IPS-20b (cell line): Measurements from ENCODE around the gene RAD51B.

ENCODE experiments used
- H3K27ac ChIP-seq: one replicate; pipeline ENCODE4 v1.5.1; 2013; ENCODE audit warnings: low read length
- H3K27me3 ChIP-seq: 2 replicates; pipeline ENCODE4 v1.6.1; 2013; ENCODE audit warnings: mild to moderate bottlenecking, low read length, inconsistent platforms; ENCODE audit not compliant: insufficient read depth
- H3K36me3 ChIP-seq: 2 replicates; pipeline ENCODE4 v1.6.1; 2013; ENCODE audit warnings: low read depth, mild to moderate bottlenecking, inconsistent platforms, low read length, moderate library complexity; ENCODE audit not compliant: insufficient read depth
- H3K4me1 ChIP-seq: 2 replicates; pipeline ENCODE4 v1.6.1; 2013; ENCODE audit warnings: mild to moderate bottlenecking, control low read depth, inconsistent platforms, low read length, moderate library complexity; ENCODE audit not compliant: insufficient read depth
- H3K4me3 ChIP-seq: 2 replicates; pipeline ENCODE4 v1.5.1; 2013; ENCODE audit warnings: mild to moderate bottlenecking, low read length, inconsistent platforms
- H3K9ac ChIP-seq: 2 replicates; pipeline ENCODE4 v1.6.1; 2013; ENCODE audit warnings: low read depth, mild to moderate bottlenecking, inconsistent platforms, low read length, moderate library complexity
- H3K9me3 ChIP-seq: 2 replicates; pipeline ENCODE4 v1.6.1; 2013; ENCODE audit warnings: mild to moderate bottlenecking, low read depth, low read length, inconsistent platforms; ENCODE audit not compliant: insufficient read depth

The RAD51B gene

GRCh38 chr14:68341411-68342212 lies 522.0 kb downstream of the RAD51B start:
- H3K36me3 ChIP-seq, result no peaks in the 10 kb centered on the region
- no peak overlapping the region for H3K9ac ChIP-seq
- no peak overlapping the region for H3K4me3 ChIP-seq
- H3K4me1 ChIP-seq, result peaks cover 41% of the 10 kb centered on the region
- H3K27me3 ChIP-seq, result no peaks in the 10 kb centered on the region
- H3K27ac ChIP-seq, result no peak overlapping the region
- H3K9me3 ChIP-seq, result no peaks in the 10 kb centered on the region

- peaks cover 41% of the 10 kb centered on the region for H3K4me1 ChIP-seq
- no peak overlapping the region for H3K27ac ChIP-seq
- H3K9ac ChIP-seq, result no peak overlapping the region
- no peaks in the 10 kb centered on the region for H3K9me3 ChIP-seq
- no peaks in the 10 kb centered on the region for H3K27me3 ChIP-seq
- H3K4me3 ChIP-seq, result no peak overlapping the region
- no peaks in the 10 kb centered on the region for H3K36me3 ChIP-seq
Observed at GRCh38 chr14:68342216-68342763, 522.7 kb downstream of the RAD51B start.

GRCh38 chr14:68343534-68344118 lies 524.0 kb downstream of the RAD51B start:
- H3K4me1 ChIP-seq, result peaks cover 41% of the 10 kb centered on the region
- no peak overlapping the region for H3K27ac ChIP-seq
- H3K36me3 ChIP-seq, result no peaks in the 10 kb centered on the region
- H3K9me3 ChIP-seq, result no peaks in the 10 kb centered on the region
- H3K27me3 ChIP-seq, result no peaks in the 10 kb centered on the region
- 0 out of 2 replicates have a peak overlapping the region, but pooled peaks have one; percentile 9 for H3K4me3 ChIP-seq
- H3K9ac ChIP-seq, result peak overlapping the region; percentile 16; the same call in 1 of the 2 replicates

GRCh38 chr14:68345738-68346137 lies 526.2 kb downstream of the RAD51B start:
- Histone ChIP-seq H3K9ac (no peak overlapping the region), H3K4me1 (peaks cover 25% of the 10 kb centered on the region), H3K36me3 (no peaks in the 10 kb centered on the region), H3K4me3 (no peak overlapping the region), H3K27ac (no peak overlapping the region), H3K9me3 (no peaks in the 10 kb centered on the region), H3K27me3 (no peaks in the 10 kb centered on the region)

- H3K9ac ChIP-seq, result no peak overlapping the region
- no peak overlapping the region for H3K27ac ChIP-seq
- H3K4me3 ChIP-seq, result no peak overlapping the region
- H3K27me3 ChIP-seq, result no peaks in the 10 kb centered on the region
- no peaks in the 10 kb centered on the region for H3K36me3 ChIP-seq
- H3K9me3 ChIP-seq, result no peaks in the 10 kb centered on the region
- peaks cover 16% of the 10 kb centered on the region for H3K4me1 ChIP-seq
Observed at GRCh38 chr14:68346556-68347343, 527.2 kb downstream of the RAD51B start.

- no peaks in the 10 kb centered on the region for H3K9me3 ChIP-seq
- H3K27ac ChIP-seq, result no peak overlapping the region
- H3K27me3 ChIP-seq, result no peaks in the 10 kb centered on the region
- H3K9ac ChIP-seq, result no peak overlapping the region
- H3K4me3 ChIP-seq, result no peak overlapping the region
- no peaks in the 10 kb centered on the region for H3K4me1 ChIP-seq
- H3K36me3 ChIP-seq, result no peaks in the 10 kb centered on the region
Observed at GRCh38 chr14:68349900-68350629, 530.5 kb downstream of the RAD51B start.

GRCh38 chr14:68355415-68355814 lies 535.8 kb downstream of the RAD51B start:
- no peak overlapping the region for H3K27ac ChIP-seq
- no peaks in the 10 kb centered on the region for H3K27me3 ChIP-seq
- H3K4me1 ChIP-seq, result peaks cover 8% of the 10 kb centered on the region
- H3K4me3 ChIP-seq, result no peak overlapping the region
- no peak overlapping the region for H3K9ac ChIP-seq
- H3K36me3 ChIP-seq, result no peaks in the 10 kb centered on the region
- H3K9me3 ChIP-seq, result no peaks in the 10 kb centered on the region

GRCh38 chr14:68357777-68358176 lies 538.2 kb downstream of the RAD51B start:
- no peak overlapping the region for H3K27ac ChIP-seq

GRCh38 chr14:68358500-68358899 lies 538.9 kb downstream of the RAD51B start:
- Histone ChIP-seq H3K4me1 (peaks cover 8% of the 10 kb centered on the region), H3K9ac (no peak overlapping the region)

More at GRCh38 chr14:68357777-68358176, 538.2 kb downstream of the RAD51B start:
- H3K9ac ChIP-seq, result no peak overlapping the region
- H3K4me1 ChIP-seq, result peaks cover 8% of the 10 kb centered on the region
- H3K4me3 ChIP-seq, result no peak overlapping the region
- no peaks in the 10 kb centered on the region for H3K27me3 ChIP-seq
- no peaks in the 10 kb centered on the region for H3K36me3 ChIP-seq
- H3K9me3 ChIP-seq, result no peaks in the 10 kb centered on the region

GRCh38 chr14:68359022-68359836 lies 539.6 kb downstream of the RAD51B start:
- Histone ChIP-seq H3K36me3 (no peaks in the 10 kb centered on the region), H3K27ac (no peak overlapping the region), H3K4me1 (peaks cover 8% of the 10 kb centered on the region), H3K9me3 (no peaks in the 10 kb centered on the region), H3K9ac (no peak overlapping the region), H3K27me3 (no peaks in the 10 kb centered on the region), H3K4me3 (no peak overlapping the region)

More at GRCh38 chr14:68358500-68358899, 538.9 kb downstream of the RAD51B start:
- Histone ChIP-seq H3K9me3 (no peaks in the 10 kb centered on the region), H3K27ac (no peak overlapping the region), H3K4me3 (no peak overlapping the region), H3K27me3 (no peaks in the 10 kb centered on the region), H3K36me3 (no peaks in the 10 kb centered on the region)
